ENCODE results near the gene C13orf42.

DNA sequence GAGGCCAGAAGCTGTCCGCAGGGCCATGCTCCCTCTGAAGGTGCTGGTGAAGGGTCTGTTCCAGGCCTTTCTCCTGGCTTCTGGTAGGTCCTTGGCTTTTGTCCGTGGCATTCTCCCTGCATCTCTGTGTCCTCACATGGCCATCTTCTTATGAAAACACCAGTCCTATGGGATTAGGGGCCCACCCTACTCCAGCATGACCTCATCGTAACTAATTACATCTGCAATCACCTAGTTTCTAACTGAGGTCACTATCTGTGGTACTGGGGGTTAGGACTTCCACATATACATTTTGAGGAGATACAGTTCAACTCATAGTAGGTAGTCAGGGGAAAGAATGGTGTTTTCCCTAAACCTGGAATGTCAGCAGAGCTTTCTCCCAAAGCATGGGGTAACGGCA lies 3.1 kb downstream of the C13orf42 start:
- TF ChIP-seq CTCF (conservative IDR thresholded peaks at IDR 0.05 in 1 of 2, IDR thresholded peaks at IDR 0.05 in 1 of 2; ENCODE audit: extremely low read depth in 1 of 2, insufficient read depth in 1 of 2, low read depth in 1 of 2, low read length in 2 of 2) (no peak), EZH2 (IDR thresholded peaks at IDR 0.05; ENCODE audit: borderline replicate concordance, low read length) (no peak)

Data from mammary epithelial cell (primary cell).